Activated T-cell treated with anti-CD3 and anti-CD28 coated beads, Interleukin-2, amount 50 U/mL, for 72 hours (primary cell): Measurements from ENCODE around the gene ZNF407. TPM values are rescaled to one million over a fixed set of nuclear protein-coding genes. Genes with fewer than 3 reads are reported as not detected.

Experiments
- ATAC-seq, 2 donors: fragments of 150-1000 bp; cut with Tn5 transposase; replicated peaks in 1 of 2; 2 replicates each; pipeline ENCODE4 v1.10.0; 2021; ENCODE audit warnings: moderate library complexity in 2 of 2, mild to moderate bottlenecking in 1 of 2
- DNase-seq, 2 donors: peaks; one replicate each; pipeline ENCODE4 v3.0.0; 2021 to 2022; ENCODE audit warnings: mixed read lengths in 1 of 2
- H3K27ac Mint-ChIP-seq: one replicate; pipeline ENCODE4 v1.8.0; 2022; ENCODE audit warnings: mild to moderate bottlenecking, moderate library complexity, mixed read lengths
- H3K27me3 Mint-ChIP-seq: one replicate; pipeline ENCODE4 v1.8.0; 2022; ENCODE audit warnings: low read depth, mixed read lengths
- H3K36me3 Mint-ChIP-seq, 2 donors: one replicate each; pipeline ENCODE4 v1.8.0; 2022; ENCODE audit warnings: mixed read lengths in 2 of 2, mild to moderate bottlenecking in 1 of 2; ENCODE audit not compliant: insufficient read depth in 2 of 2
- H3K4me1 Mint-ChIP-seq: one replicate; pipeline ENCODE4 v1.8.0; 2022; ENCODE audit warnings: low read depth, mixed read lengths
- H3K4me3 Mint-ChIP-seq, 2 donors: one replicate each; pipeline ENCODE4 v1.8.0; 2022; ENCODE audit warnings: mild to moderate bottlenecking in 2 of 2, mixed read lengths in 2 of 2, moderate library complexity in 2 of 2
- H3K9me3 Mint-ChIP-seq, 2 donors: one replicate each; pipeline ENCODE4 v1.8.0; 2022; ENCODE audit warnings: mixed read lengths in 2 of 2
- total RNA-seq, 2 donors: library from RNA; stranded (reverse); gene quantifications; one replicate each; pipeline ENCODE4 v1.2.3, GENCODE V29; 2022

The ZNF407 gene
- total RNA-seq, 2 donors from 2014 or later, result 11.9 to 13.0 TPM

DNA sequence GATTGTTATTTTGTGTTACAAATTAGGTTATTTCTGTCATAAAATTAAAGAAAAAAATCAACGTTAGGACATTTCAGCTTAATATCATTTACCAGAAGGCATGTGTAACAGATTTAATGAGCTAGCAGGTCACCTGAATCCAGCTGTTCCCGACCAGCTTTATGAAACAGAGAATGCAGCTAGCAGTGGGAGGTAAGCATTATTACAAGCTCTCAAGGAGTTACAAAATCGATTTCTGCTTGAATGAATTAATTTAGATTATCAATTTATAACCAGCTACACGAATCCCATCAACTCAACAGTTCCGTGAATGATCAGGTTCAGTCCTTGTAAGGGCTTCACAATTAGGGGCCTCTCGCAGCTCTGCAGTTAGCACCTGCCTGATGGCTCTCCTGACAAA, 399.3 kb downstream of the ZNF407 start:
- Mint-ChIP-seq H3K36me3 (peaks cover 0 to 2% of the 10 kb centered on the region in 2 donors), H3K4me3 (no peak overlapping the region), H3K9me3 (no peaks in the 10 kb centered on the region), H3K27ac (no peak overlapping the region), H3K27me3 (no peaks in the 10 kb centered on the region), H3K4me1 (peaks cover 30% of the 10 kb centered on the region)
- DNase-seq (no peak), ATAC-seq (no peak)

DNA sequence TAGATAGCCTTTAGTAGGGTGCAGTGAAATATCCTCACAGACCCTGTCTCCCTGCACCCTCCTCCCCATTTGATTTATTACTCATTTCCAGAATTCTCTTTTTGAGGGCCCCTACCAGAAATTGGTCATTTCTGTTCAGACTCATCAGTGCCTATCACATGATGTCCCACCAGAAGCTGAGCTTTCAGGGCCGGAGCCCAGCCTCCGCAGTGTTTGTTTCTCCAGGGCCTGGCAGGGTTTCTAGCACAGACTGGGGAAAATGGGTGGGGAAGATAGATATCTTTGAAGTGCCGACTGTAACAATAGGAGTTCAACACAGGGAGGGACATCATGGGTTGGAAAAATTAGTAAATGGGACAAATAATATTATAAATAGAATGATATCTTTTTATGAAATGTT, 403.2 kb downstream of the ZNF407 start:
- no peak for ATAC-seq
- Mint-ChIP-seq H3K4me1 (no peaks in the 10 kb centered on the region), H3K4me3 (no peak overlapping the region), H3K9me3 (no peaks in the 10 kb centered on the region), H3K36me3 (peaks cover 0 to 2% of the 10 kb centered on the region in 2 donors), H3K27ac (no peak overlapping the region), H3K27me3 (no peaks in the 10 kb centered on the region)
- DNase-seq, result no peak

DNA sequence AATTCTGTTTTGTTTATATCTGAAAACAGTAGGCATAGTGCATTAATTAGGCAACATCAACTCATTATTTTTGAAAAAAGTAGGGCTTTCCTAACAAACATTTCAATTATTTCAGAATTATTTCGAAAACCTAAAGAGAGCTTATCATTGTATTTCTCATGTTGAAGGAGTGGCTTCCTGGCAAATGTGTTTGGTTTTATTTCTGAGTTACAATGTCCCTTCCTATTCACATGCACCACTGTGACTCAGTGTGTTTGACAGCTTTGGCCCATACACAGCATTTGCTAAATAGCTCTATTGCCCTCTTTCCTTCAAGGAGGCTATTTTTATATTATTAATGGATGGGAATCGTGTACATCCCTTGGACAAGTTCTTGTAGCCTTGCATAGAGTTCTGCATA, 405.4 kb downstream of the ZNF407 start:
- DNase-seq, result no peak
- no peaks in the 10 kb centered on the region for H3K9me3 Mint-ChIP-seq
- H3K27me3 Mint-ChIP-seq, result no peaks in the 10 kb centered on the region
- no peaks in the 10 kb centered on the region for H3K4me1 Mint-ChIP-seq
- peaks cover 0 to 2% of the 10 kb centered on the region in 2 donors for H3K36me3 Mint-ChIP-seq
- no peak overlapping the region for H3K27ac Mint-ChIP-seq
- no peak overlapping the region for H3K4me3 Mint-ChIP-seq
- ATAC-seq, result no peak

DNA sequence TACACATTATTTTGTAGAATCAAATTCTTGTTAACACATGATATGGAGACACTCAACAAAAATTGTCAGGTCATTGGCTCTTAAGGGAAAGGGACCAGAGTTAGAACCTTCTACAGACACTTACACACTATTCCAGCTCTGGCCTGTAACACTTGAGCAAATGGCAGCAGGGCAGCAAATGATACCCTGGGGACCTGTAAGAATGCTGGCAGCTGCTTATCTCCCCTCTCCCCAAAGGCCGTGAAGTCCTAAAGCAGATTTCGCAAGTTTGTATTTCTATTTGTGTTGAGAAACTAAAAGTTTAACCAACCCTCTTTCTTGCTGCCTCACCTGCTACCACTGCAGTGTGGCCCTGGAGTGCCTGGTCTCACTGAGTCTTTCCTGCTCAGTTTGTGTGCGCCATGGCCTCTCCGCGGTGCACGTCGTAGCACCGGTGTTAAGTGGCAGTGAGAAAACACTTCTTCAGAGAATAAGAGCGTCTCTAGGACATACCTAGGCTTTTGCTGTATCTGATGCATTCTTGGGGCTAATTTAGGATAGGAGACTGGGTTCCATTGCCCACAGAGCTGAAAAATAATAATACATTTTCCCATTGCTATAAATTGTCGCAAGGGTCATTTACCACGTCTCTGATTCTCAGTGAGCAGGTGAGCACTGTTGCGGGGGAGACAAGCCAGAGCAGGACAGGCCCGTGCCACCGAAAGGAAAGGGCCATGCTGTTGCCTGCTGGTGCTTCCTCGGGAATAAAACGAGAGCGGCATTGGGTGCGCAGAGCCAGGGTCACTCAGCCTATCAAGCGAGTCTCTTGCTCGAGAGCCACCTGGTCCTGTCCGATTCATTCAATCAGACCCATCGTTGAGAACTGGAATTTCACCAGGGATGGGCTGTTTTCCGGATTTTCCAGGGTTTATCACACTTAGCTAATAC, 406.4 kb downstream of the ZNF407 start:
- H3K36me3 Mint-ChIP-seq, result no peaks in the 10 kb centered on the region
- no peak for DNase-seq
- ATAC-seq, result no peak
- H3K27me3 Mint-ChIP-seq, result no peaks in the 10 kb centered on the region
- no peaks in the 10 kb centered on the region for H3K9me3 Mint-ChIP-seq
- H3K27ac Mint-ChIP-seq, result no peak overlapping the region
- no peak overlapping the region for H3K4me3 Mint-ChIP-seq
- H3K4me1 Mint-ChIP-seq, result no peaks in the 10 kb centered on the region

DNA sequence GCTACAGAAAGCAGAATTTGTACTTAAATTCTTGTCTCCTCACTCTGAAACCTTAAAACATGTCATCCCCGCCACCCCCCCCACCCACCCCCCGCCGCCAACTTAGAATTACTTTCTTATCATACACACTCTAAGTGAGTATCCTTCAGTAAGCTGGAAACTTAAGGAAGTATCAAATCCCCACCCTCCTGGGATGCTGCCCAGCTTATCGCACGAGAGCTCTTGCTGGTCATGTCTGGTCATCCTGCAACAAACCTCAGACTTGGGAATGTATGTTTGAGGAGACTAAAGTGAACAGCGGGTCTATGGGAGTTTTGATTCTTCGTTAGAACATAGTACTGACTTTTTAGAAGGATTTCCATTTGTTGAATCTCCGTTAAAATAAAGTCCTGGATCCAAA, 408.0 kb downstream of the ZNF407 start:
- ATAC-seq (no peak), DNase-seq (no peak)
- no peaks in the 10 kb centered on the region for H3K9me3 Mint-ChIP-seq
- H3K27me3 Mint-ChIP-seq, result no peaks in the 10 kb centered on the region
- no peaks in the 10 kb centered on the region for H3K4me1 Mint-ChIP-seq
- no peak overlapping the region for H3K4me3 Mint-ChIP-seq
- H3K27ac Mint-ChIP-seq, result no peak overlapping the region
- H3K36me3 Mint-ChIP-seq, result no peaks in the 10 kb centered on the region

DNA sequence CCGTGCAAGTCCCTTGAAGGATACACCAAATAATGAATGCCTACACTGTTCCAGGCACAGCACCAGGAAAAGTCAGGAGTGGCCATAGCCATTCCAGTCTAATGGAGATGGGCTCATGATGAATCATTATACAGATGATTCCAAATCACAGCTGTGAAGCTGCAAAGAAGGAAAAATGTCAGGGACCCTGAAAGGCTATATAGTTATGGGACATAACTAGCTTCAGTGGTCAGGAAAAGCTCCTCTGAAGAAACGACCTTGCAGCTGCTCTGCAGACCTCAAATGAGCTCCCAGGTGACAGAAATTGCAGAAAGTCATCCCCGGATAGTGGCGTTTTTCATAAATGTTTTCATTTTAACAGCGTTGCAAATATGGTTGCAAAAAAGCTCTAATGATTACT, 410.5 kb downstream of the ZNF407 start:
- no peaks in the 10 kb centered on the region for H3K36me3 Mint-ChIP-seq
- H3K9me3 Mint-ChIP-seq, result no peaks in the 10 kb centered on the region
- H3K4me3 Mint-ChIP-seq, result no peak overlapping the region
- H3K27ac Mint-ChIP-seq, result no peak overlapping the region
- no peaks in the 10 kb centered on the region for H3K4me1 Mint-ChIP-seq
- no peaks in the 10 kb centered on the region for H3K27me3 Mint-ChIP-seq
- no peak for ATAC-seq
- DNase-seq, result no peak

DNA sequence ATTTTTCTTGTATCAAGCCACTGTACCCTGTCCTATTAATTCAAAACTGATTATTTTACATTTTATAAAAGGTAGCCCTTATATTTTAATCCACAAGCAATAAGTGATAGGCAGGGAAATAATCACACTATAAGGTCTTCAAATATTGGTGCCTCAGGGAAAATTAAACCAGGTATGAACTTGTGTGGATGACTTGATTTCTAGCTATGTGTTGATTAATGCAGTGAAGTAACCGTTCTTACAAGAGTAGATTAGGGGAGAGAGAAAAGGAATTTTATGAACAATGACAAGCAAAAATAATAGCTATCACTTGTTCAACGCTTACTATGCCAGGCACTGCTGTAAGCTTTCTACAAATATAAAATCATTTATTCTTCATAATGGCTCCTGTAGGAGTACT, 411.6 kb downstream of the ZNF407 start:
- ATAC-seq, result no peak
- Mint-ChIP-seq H3K36me3 (no peaks in the 10 kb centered on the region), H3K27me3 (no peaks in the 10 kb centered on the region), H3K9me3 (no peaks in the 10 kb centered on the region), H3K4me3 (no peak overlapping the region), H3K27ac (no peak overlapping the region), H3K4me1 (no peaks in the 10 kb centered on the region)
- DNase-seq, result no peak

DNA sequence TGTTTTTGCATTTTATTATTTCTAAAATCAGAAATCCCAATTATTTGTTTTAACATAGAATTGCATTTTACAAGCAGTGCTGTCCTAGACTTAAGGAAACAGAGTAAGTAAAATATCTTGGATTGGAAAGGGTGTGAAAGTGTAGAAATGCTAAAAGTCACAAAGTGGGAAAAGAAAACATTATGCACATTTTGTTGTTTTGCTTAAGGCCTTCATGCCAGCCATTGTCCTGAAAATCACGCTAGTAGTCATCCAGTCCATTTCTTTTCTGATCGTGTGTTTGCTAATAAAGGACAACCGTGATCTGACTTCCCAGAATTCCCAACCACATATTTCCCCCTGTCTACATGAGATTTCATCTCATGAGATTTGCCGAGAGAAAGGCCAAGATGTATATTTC, 412.2 kb downstream of the ZNF407 start:
- Mint-ChIP-seq H3K27me3 (no peaks in the 10 kb centered on the region), H3K9me3 (no peaks in the 10 kb centered on the region), H3K27ac (no peak overlapping the region), H3K36me3 (no peaks in the 10 kb centered on the region), H3K4me3 (no peak overlapping the region), H3K4me1 (no peaks in the 10 kb centered on the region)
- DNase-seq (no peak), ATAC-seq (no peak)

DNA sequence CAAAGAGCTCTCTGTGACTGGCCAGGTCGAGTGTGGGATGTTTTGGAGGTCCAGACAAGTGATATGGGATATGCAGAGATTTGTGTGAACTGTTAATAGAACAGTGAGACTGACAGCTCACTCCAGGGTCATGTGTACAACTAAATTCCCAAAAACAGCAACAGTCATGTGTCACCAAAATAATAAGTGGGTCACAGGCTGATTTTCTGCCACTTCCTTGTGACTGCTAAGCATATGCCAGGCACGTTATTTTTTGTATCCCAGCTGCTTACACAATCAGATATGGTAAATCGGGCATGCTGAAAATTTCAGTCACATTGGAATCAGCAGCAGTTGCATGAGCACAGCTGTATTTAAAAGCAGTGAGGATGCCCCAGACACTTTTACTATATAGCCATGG, 412.6 kb downstream of the ZNF407 start:
- no peaks in the 10 kb centered on the region for H3K4me1 Mint-ChIP-seq
- no peaks in the 10 kb centered on the region for H3K27me3 Mint-ChIP-seq
- H3K9me3 Mint-ChIP-seq, result no peaks in the 10 kb centered on the region
- ATAC-seq, result no peak
- no peak for DNase-seq
- no peaks in the 10 kb centered on the region for H3K36me3 Mint-ChIP-seq
- H3K4me3 Mint-ChIP-seq, result no peak overlapping the region
- H3K27ac Mint-ChIP-seq, result no peak overlapping the region

DNA sequence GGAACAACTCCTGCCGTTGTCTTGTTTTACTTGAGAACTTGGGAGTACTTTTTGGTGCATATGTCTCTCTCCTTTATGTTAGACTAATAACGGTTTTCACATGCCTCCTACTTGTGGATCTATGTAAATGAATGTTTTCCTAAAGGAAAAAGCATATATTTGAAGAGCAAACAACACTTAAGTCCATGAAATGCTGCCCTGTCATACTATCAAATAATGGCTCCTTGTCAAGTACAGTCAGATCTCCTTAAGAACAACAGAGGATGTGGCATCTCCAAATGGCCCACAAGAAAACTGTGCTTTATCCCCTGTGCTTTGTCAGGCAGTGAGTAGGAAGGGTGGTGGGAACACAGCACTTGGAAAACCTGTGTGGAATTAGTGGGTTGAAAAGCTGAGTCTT, 413.0 kb downstream of the ZNF407 start:
- DNase-seq, result no peak
- Mint-ChIP-seq H3K4me1 (no peaks in the 10 kb centered on the region), H3K4me3 (no peak overlapping the region), H3K36me3 (no peaks in the 10 kb centered on the region), H3K9me3 (no peaks in the 10 kb centered on the region), H3K27me3 (no peaks in the 10 kb centered on the region), H3K27ac (no peak overlapping the region)
- no peak for ATAC-seq

DNA sequence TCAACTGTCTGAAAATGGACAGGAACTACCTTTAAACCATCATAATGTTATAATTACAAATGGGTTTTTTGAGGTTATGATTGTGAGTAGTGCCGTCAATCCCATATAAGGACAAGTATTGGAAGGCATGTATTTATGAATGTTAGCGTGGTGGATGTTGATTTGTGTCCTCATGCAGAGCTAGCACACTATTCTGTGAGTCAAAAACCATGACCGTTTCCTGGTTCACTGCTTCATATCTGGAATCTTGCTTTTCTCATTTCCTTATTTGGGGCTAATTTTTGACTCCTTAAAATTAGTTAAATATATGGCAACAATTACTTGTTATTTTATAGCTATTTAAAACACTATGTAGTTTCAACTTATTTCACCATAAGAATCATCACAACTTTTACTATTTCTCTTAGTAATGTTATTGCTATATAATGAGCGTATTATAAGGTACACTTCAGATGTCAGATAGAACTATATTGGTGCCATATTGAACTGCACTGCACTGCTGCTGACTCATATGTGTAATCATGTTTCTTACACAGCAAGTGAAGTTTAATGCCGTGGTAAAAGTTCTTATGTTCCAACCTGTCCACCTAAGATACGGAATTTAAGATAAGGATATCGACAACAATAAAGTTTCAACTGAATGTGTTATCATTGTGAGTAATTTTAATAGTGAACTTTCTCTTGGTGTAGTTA, 418.5 kb downstream of the ZNF407 start:
- DNase-seq (no peak), ATAC-seq (no peak)
- Mint-ChIP-seq H3K4me3 (no peak overlapping the region), H3K27me3 (no peaks in the 10 kb centered on the region), H3K27ac (no peak overlapping the region), H3K36me3 (peaks cover 0 to 2% of the 10 kb centered on the region in 2 donors), H3K9me3 (peaks cover 0 to 2% of the 10 kb centered on the region in 2 donors), H3K4me1 (no peaks in the 10 kb centered on the region)

DNA sequence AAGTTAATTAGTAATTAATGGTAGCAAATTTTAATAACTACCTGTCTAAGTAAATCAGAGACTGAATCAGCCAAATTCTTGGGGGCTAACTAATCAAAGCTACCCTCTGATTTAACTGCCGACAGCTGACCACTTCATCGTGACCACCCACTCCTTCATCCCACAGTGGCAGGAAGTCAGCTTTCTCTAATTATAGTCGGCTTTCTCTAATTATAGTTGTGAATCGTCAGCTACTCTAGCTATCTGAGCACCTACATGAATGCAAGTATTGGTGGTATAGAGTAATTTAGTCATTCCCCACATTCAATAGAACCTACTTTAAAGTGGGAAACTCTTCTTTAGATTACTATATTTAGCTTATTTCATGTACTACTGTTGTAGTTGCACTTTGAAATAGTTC, 425.8 kb downstream of the ZNF407 start:
- Mint-ChIP-seq H3K4me3 (no peak overlapping the region), H3K9me3 (peaks cover 1 to 2% of the 10 kb centered on the region in 2 donors), H3K36me3 (peaks cover 0 to 6% of the 10 kb centered on the region in 2 donors), H3K27ac (no peak overlapping the region), H3K4me1 (peaks cover 13% of the 10 kb centered on the region), H3K27me3 (no peaks in the 10 kb centered on the region)
- no peak for DNase-seq
- no peak for ATAC-seq

DNA sequence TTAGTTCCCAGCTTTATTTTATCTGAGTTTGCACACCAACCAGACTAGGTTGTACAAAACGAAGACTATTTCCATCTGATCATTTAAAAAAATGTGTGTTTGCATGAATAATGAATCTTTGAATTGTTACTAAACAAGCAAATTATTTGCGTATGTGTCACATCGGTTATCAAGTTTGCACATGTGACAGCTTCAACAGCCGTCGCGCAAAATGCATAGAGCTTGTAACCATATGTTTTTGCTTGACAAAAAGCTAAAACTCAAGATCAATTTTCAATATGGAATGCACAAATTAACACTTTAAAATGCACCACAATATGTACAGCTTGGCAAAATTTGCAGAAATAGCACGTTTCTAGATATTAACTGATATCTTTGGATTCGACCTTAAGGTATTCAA, 427.2 kb downstream of the ZNF407 start:
- Mint-ChIP-seq H3K27me3 (no peaks in the 10 kb centered on the region), H3K4me3 (no peak overlapping the region), H3K36me3 (peaks cover 8% of the 10 kb centered on the region in 2 donors), H3K27ac (no peak overlapping the region), H3K9me3 (peaks cover 4 to 7% of the 10 kb centered on the region in 2 donors), H3K4me1 (peaks cover 23% of the 10 kb centered on the region)
- no peak for ATAC-seq
- no peak for DNase-seq
